ENCODE measurements around the gene THSD7A. TPM values are rescaled to one million over a fixed set of nuclear protein-coding genes. Genes with fewer than 3 reads are reported as not detected.

The THSD7A gene
- total and polyA plus RNA-seq, 10 of the 15 experiments (the other 5 are each of a cell fraction or from before 2014, with no cell fraction given) = 0.03 to 0.09 (median 0.03) TPM; not detected in 7

DNA sequence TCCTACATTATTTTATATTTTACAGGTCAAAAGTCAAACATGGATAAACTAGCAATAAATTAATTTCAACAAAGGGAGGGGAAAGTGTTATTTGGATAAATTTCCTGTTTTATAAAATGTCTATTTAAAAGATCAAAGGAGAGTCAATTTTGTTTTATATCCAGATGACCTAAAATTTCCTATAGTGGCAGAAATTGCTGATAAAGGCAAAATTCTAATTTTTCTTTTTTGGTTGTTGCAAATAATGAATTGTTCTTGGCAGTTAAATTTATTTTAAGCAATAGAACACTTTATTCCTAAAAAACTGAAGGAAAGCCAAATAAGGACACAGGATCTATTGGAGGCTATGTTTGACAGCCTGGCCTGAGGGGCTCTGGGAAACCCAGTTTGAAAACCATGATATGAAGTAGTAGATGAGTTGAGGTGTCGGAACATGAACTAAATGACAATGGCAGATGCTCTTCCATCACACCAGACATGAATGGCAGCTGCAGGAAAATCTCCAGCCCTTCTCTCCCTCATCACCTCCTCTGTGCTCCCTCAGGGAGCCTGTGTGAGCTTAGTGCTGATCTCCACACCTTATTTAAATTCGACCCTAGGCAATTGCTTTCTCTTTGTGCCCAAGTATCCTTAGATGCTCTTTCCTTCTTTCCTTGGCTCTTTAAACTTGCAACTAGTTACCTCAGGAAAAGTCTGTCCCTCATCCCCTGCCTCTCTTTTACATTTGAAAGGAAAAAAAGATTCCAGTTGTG is 395.0 kb downstream of the THSD7A start:
- no peak overlapping the region for H3K27ac ChIP-seq (ENCODE audit: control insufficient read depth, insufficient read depth)
- H3K4me1 ChIP-seq (ENCODE audit: control insufficient read depth, insufficient read depth, low read length) = no peaks in the 10 kb centered on the region
- no peak overlapping the region for H2AFZ ChIP-seq (ENCODE audit: control insufficient read depth, low read depth, low read length)
- FAIRE-seq (no peak), DNase-seq (ENCODE audit: low read depth, low spot score) (no peak), ATAC-seq (no peak)
- intact Hi-C loops (cut with micrococcal nuclease; ENCODE audit: unreplicated experiment) (no loop called here), in situ Hi-C loops (cut with MboI) (loop anchor here (10.0 kb wide), 1 partner anchor 888 kb away; no protein-coding TSS in a partner anchor)
- H3K4me3 ChIP-seq = no peak overlapping the region
- CTCF ChIA-PET = interaction anchor here (1.1 to 1.4 kb wide), 2 partner anchors 16 to 29 kb away, joined by 3 read pairs; no protein-coding TSS in a partner anchor
- SMC1A ChIA-PET (ENCODE audit: uncharacterized antibody, unreplicated experiment) = no interaction called here
- 0% methylated on average over 2 of the region's 2 CpGs for WGBS (ENCODE audit: insufficient coverage, insufficient replicate concordance, low lambda C conversion rate, missing lambda C conversion rate)
- H3K27me3 ChIP-seq (replicated peaks in 1 of 2; ENCODE audit: control insufficient read depth in 2 of 2, insufficient read depth in 2 of 2, low read length in 1 of 2) = no peaks in the 10 kb centered on the region; a peak in 1 of 4 replicates
- H3K4me2 ChIP-seq (ENCODE audit: control insufficient read depth, insufficient read depth) = no peak overlapping the region
- no peaks in the 10 kb centered on the region for H3K36me3 ChIP-seq (ENCODE audit: control insufficient read depth in 2 of 2, insufficient read depth in 2 of 2, low read length in 1 of 2)
- no peaks in the 10 kb centered on the region for H3K9me3 ChIP-seq (replicated peaks; ENCODE audit: control insufficient read depth, insufficient read depth, low read length)
- TF ChIP-seq ZSCAN29 (IDR thresholded peaks at IDR 0.05) (no peak), MYB (IDR thresholded peaks at IDR 0.05; ENCODE audit: borderline replicate concordance, low read depth, low read length) (no peak), ZNF384 (IDR thresholded peaks at IDR 0.05; ENCODE audit: borderline replicate concordance, low read depth, low read length) (no peak)
- H4K20me1 ChIP-seq (ENCODE audit: control insufficient read depth, insufficient read depth) = no peaks in the 10 kb centered on the region
- RAD21 ChIA-PET (ENCODE audit: unreplicated experiment) = no interaction called here
- BruUV-seq (replicated peaks) = no TSS peak
- POLR2A ChIA-PET = no interaction called here
- no peaks in the 10 kb centered on the region for H3K79me2 ChIP-seq (ENCODE audit: control insufficient read depth, insufficient read depth, low read length)
- no peak overlapping the region for H3K9ac ChIP-seq (ENCODE audit: control insufficient read depth, insufficient read depth, low read length)

DNA sequence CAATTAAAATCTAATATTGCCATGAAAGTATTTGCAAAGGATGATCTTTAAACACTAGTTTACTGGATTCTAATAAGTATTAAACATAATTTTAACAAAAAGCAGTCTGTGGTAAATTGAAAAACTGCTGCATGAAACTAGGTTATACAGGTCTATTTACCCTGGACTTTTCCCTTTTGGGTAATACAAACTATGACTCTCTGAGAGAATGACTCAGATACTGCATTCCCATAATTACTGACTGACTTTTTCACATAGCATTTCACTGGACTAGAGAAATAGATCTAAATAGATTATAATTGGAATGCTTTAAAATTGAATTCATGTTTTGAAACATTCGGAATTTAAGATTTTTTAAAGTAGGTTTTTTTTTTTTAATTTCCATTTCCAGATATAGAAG is 395.7 kb downstream of the THSD7A start:
- H3K9ac ChIP-seq (ENCODE audit: control insufficient read depth, insufficient read depth, low read length) = no peak overlapping the region
- intact Hi-C loops (cut with micrococcal nuclease; ENCODE audit: unreplicated experiment) (no loop called here), in situ Hi-C loops (cut with MboI) (loop anchor here (10.0 kb wide), 1 partner anchor 888 kb away; no protein-coding TSS in a partner anchor)
- FAIRE-seq (no peak), ATAC-seq (no peak), DNase-seq (ENCODE audit: low read depth, low spot score) (no peak)
- ChIA-PET POLR2A (no interaction called here), SMC1A (ENCODE audit: uncharacterized antibody, unreplicated experiment) (interaction anchor here (1.0 kb wide), 1 partner anchor 41 kb away, joined by 3 read pairs; no protein-coding TSS in a partner anchor), CTCF (interaction anchor here (1.1 to 1.4 kb wide), 2 partner anchors 16 to 29 kb away, joined by 3 read pairs; no protein-coding TSS in a partner anchor), RAD21 (ENCODE audit: unreplicated experiment) (no interaction called here)
- no TSS peak for BruUV-seq (replicated peaks)
- no peak overlapping the region for H3K4me2 ChIP-seq (ENCODE audit: control insufficient read depth, insufficient read depth)
- H3K4me1 ChIP-seq (ENCODE audit: control insufficient read depth, insufficient read depth, low read length) = no peaks in the 10 kb centered on the region
- no peaks in the 10 kb centered on the region for H3K9me3 ChIP-seq (replicated peaks; ENCODE audit: control insufficient read depth, insufficient read depth, low read length)
- H3K79me2 ChIP-seq (ENCODE audit: control insufficient read depth, insufficient read depth, low read length) = no peaks in the 10 kb centered on the region
- no peaks in the 10 kb centered on the region for H3K36me3 ChIP-seq (ENCODE audit: control insufficient read depth in 2 of 2, insufficient read depth in 2 of 2, low read length in 1 of 2)
- no peak overlapping the region for H3K27ac ChIP-seq (ENCODE audit: control insufficient read depth, insufficient read depth)
- H4K20me1 ChIP-seq (ENCODE audit: control insufficient read depth, insufficient read depth) = no peaks in the 10 kb centered on the region
- H3K4me3 ChIP-seq = no peak overlapping the region
- no peaks in the 10 kb centered on the region; a peak in 1 of 4 replicates for H3K27me3 ChIP-seq (replicated peaks in 1 of 2; ENCODE audit: control insufficient read depth in 2 of 2, insufficient read depth in 2 of 2, low read length in 1 of 2)
- WGBS (ENCODE audit: insufficient coverage, insufficient replicate concordance, low lambda C conversion rate, missing lambda C conversion rate) = 0% methylated on average over 1 of the region's 1 CpG
- H2AFZ ChIP-seq (ENCODE audit: control insufficient read depth, low read depth, low read length) = no peak overlapping the region
- TF ChIP-seq, protein P1, sequence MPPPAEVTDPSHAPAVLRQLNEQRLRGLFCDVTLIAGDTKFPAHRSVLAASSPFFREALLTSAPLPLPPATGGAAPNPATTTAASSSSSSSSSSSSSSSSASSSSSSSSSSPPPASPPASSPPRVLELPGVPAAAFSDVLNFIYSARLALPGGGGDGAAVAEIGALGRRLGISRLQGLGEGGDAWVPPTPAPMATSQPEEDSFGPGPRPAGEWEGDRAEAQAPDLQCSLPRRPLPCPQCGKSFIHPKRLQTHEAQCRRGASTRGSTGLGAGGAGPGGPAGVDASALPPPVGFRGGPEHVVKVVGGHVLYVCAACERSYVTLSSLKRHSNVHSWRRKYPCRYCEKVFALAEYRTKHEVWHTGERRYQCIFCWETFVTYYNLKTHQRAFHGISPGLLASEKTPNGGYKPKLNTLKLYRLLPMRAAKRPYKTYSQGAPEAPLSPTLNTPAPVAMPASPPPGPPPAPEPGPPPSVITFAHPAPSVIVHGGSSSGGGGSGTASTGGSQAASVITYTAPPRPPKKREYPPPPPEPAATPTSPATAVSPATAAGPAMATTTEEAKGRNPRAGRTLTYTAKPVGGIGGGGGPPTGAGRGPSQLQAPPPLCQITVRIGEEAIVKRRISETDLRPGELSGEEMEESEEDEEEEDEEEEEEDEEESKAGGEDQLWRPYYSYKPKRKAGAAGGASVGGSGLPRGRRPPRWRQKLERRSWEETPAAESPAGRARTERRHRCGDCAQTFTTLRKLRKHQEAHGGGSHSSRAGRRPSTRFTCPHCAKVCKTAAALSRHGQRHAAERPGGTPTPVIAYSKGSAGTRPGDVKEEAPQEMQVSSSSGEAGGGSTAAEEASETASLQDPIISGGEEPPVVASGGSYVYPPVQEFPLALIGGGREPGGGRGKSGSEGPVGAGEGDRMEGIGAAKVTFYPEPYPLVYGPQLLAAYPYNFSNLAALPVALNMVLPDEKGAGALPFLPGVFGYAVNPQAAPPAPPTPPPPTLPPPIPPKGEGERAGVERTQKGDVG (CRISPR knock-in tag; IDR thresholded peaks at IDR 0.05) = no peak
- TF ChIP-seq TARDBP (IDR thresholded peaks at IDR 0.05; ENCODE audit: borderline replicate concordance) (no peak), POU2F2 (IDR thresholded peaks at IDR 0.05; ENCODE audit: borderline replicate concordance, low read depth, low read length) (no peak), CREB1 (IDR thresholded peaks at IDR 0.05; ENCODE audit: low read depth) (no peak), ASH2L (IDR thresholded peaks at IDR 0.05; ENCODE audit: borderline replicate concordance, low read depth) (no peak)
- TF ChIP-seq, protein P2, sequence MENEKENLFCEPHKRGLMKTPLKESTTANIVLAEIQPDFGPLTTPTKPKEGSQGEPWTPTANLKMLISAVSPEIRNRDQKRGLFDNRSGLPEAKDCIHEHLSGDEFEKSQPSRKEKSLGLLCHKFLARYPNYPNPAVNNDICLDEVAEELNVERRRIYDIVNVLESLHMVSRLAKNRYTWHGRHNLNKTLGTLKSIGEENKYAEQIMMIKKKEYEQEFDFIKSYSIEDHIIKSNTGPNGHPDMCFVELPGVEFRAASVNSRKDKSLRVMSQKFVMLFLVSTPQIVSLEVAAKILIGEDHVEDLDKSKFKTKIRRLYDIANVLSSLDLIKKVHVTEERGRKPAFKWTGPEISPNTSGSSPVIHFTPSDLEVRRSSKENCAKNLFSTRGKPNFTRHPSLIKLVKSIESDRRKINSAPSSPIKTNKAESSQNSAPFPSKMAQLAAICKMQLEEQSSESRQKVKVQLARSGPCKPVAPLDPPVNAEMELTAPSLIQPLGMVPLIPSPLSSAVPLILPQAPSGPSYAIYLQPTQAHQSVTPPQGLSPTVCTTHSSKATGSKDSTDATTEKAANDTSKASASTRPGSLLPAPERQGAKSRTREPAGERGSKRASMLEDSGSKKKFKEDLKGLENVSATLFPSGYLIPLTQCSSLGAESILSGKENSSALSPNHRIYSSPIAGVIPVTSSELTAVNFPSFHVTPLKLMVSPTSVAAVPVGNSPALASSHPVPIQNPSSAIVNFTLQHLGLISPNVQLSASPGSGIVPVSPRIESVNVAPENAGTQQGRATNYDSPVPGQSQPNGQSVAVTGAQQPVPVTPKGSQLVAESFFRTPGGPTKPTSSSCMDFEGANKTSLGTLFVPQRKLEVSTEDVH (IDR thresholded peaks at IDR 0.05; ENCODE audit: low read depth, partially characterized antibody) = no peak
